Skeletal muscle tissue (tissue), 4 donors: ENCODE results near the gene BACH2. TPM values are rescaled to one million over a fixed set of nuclear protein-coding genes. Genes with fewer than 3 reads are reported as not detected.

Experiments
- H3K27ac ChIP-seq: one replicate; pipeline ENCODE4 v1.7.0; 2013; ENCODE audit warnings: mild to moderate bottlenecking, low read depth, low read length, inconsistent platforms
- H3K27me3 ChIP-seq, 3 donors: one replicate each; pipeline ENCODE4 v1.7.0; 2013; ENCODE audit warnings: low read length in 3 of 3; ENCODE audit not compliant: control insufficient read depth in 3 of 3, insufficient read depth in 3 of 3
- H3K36me3 ChIP-seq, 3 donors: one replicate each; pipeline ENCODE4 v1.7.0; 2013; ENCODE audit warnings: low read length in 3 of 3; ENCODE audit not compliant: control insufficient read depth in 3 of 3, insufficient read depth in 3 of 3
- H3K4me1 ChIP-seq, 3 donors: one replicate each; pipeline ENCODE4 v1.7.0; 2013; ENCODE audit warnings: low read length in 3 of 3, mild to moderate bottlenecking in 3 of 3; ENCODE audit not compliant: control insufficient read depth in 3 of 3, insufficient read depth in 3 of 3
- H3K4me3 ChIP-seq, 3 donors: one replicate each; pipeline ENCODE4 v1.7.0; 2013; ENCODE audit warnings: low read length in 3 of 3
- H3K9ac ChIP-seq, 3 donors: one replicate each; pipeline ENCODE4 v1.7.0; 2013; ENCODE audit warnings: low read length in 3 of 3, mild to moderate bottlenecking in 3 of 3, moderate library complexity in 2 of 3, low read depth in 1 of 3
- H3K9me3 ChIP-seq, 3 donors: one replicate each; pipeline ENCODE4 v1.7.0; 2013; ENCODE audit warnings: low read length in 3 of 3; ENCODE audit not compliant: control insufficient read depth in 3 of 3
- total RNA-seq: library from RNA; depleted of rRNA; stranded (reverse); fragments of >200 nt; gene quantifications from one replicate; pipeline ENCODE4 v1.2.3, GENCODE V29; 2014
- donor health status: Osteomylitis.

Gene BACH2
- total RNA-seq, 1 donor from 2014 or later, result 3.7 TPM

- Histone ChIP-seq H3K9ac (no peak overlapping the region), H3K4me3 (no peak overlapping the region), H3K4me1 (peaks cover 0 to 4% (median 0%) of the 10 kb centered on the region in 3 donors), H3K9me3 (no peaks in the 10 kb centered on the region), H3K27me3 (no peaks in the 10 kb centered on the region), H3K36me3 (no peaks in the 10 kb centered on the region), H3K27ac (no peak overlapping the region)
Measured at GRCh38 chr6:89961481-89961880, 335.2 kb downstream of the BACH2 start.

- H3K36me3 ChIP-seq, result no peaks in the 10 kb centered on the region
- H3K4me1 ChIP-seq, result peaks cover 0 to 3% (median 0%) of the 10 kb centered on the region in 3 donors
- no peak overlapping the region for H3K9ac ChIP-seq
- H3K4me3 ChIP-seq, result no peak overlapping the region
- H3K27me3 ChIP-seq, result no peaks in the 10 kb centered on the region
- H3K9me3 ChIP-seq, result no peaks in the 10 kb centered on the region
- no peak overlapping the region for H3K27ac ChIP-seq
Measured at GRCh38 chr6:89959883-89960282, 336.8 kb downstream of the BACH2 start.

GRCh38 chr6:89956182-89956581 lies 340.5 kb downstream of the BACH2 start:
- no peak overlapping the region for H3K9ac ChIP-seq
- no peak overlapping the region for H3K27ac ChIP-seq
- H3K36me3 ChIP-seq, result peaks cover 3 to 4% (median 3%) of the 10 kb centered on the region in 3 donors
- no peak overlapping the region for H3K4me3 ChIP-seq
- H3K9me3 ChIP-seq, result no peaks in the 10 kb centered on the region
- H3K27me3 ChIP-seq, result no peaks in the 10 kb centered on the region
- H3K4me1 ChIP-seq, result peaks cover 0 to 3% (median 0%) of the 10 kb centered on the region in 3 donors

- Histone ChIP-seq H3K9me3 (no peaks in the 10 kb centered on the region), H3K36me3 (peaks cover 10 to 12% (median 11%) of the 10 kb centered on the region in 3 donors), H3K9ac (no peak overlapping the region), H3K4me1 (peaks cover 0 to 3% (median 0%) of the 10 kb centered on the region in 3 donors), H3K27me3 (no peaks in the 10 kb centered on the region), H3K4me3 (no peak overlapping the region), H3K27ac (no peak overlapping the region)
Measured at GRCh38 chr6:89955364-89955763, 341.3 kb downstream of the BACH2 start.

- Histone ChIP-seq H3K27me3 (no peaks in the 10 kb centered on the region), H3K4me3 (no peak overlapping the region), H3K9me3 (no peaks in the 10 kb centered on the region), H3K27ac (no peak overlapping the region), H3K36me3 (peaks cover 16 to 17% (median 17%) of the 10 kb centered on the region in 3 donors), H3K4me1 (peaks cover 0 to 3% (median 0%) of the 10 kb centered on the region in 3 donors), H3K9ac (no peak overlapping the region)
Measured at GRCh38 chr6:89954721-89955148, 341.9 kb downstream of the BACH2 start.

DNA sequence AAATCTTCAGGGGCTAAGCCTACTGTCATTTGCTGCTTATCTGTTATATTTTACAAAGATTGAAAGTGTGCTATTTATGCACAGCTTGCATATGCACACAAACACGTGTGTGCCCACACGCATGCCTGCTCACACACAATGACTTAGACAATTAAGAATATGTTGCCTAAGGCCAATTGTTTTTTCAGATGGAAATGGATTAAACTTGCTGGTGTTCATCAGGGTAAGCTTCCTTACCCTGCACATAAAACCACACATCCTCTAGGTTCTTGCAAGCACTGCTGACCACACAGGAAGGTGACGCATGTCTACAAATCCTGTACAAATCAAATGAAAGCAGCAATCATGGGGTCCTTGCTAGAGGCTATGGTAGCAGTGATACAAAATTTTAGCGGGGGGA lies 344.0 kb downstream of the BACH2 start:
- no peak overlapping the region for H3K9ac ChIP-seq
- H3K4me3 ChIP-seq, result no peak overlapping the region
- H3K27me3 ChIP-seq, result no peaks in the 10 kb centered on the region
- no peak overlapping the region for H3K27ac ChIP-seq
- no peaks in the 10 kb centered on the region for H3K9me3 ChIP-seq
- peaks cover 18 to 24% (median 19%) of the 10 kb centered on the region in 3 donors for H3K36me3 ChIP-seq
- H3K4me1 ChIP-seq, result peaks cover 0 to 3% (median 0%) of the 10 kb centered on the region in 3 donors

GRCh38 chr6:89952105-89952671 lies 344.5 kb downstream of the BACH2 start:
- Histone ChIP-seq H3K27ac (no peak overlapping the region), H3K9ac (no peak overlapping the region), H3K27me3 (no peaks in the 10 kb centered on the region), H3K9me3 (no peaks in the 10 kb centered on the region), H3K4me3 (no peak overlapping the region), H3K36me3 (peaks cover 18 to 24% (median 19%) of the 10 kb centered on the region in 3 donors), H3K4me1 (peaks cover 0 to 3% (median 0%) of the 10 kb centered on the region in 3 donors)

- no peak overlapping the region for H3K4me3 ChIP-seq
- H3K9ac ChIP-seq, result no peak overlapping the region
- no peak overlapping the region for H3K27ac ChIP-seq
- H3K27me3 ChIP-seq, result no peaks in the 10 kb centered on the region
- peaks cover 0 to 3% (median 0%) of the 10 kb centered on the region in 3 donors for H3K4me1 ChIP-seq
- H3K9me3 ChIP-seq, result no peaks in the 10 kb centered on the region
- H3K36me3 ChIP-seq, result peaks cover 18 to 27% (median 19%) of the 10 kb centered on the region in 3 donors
Measured at GRCh38 chr6:89951574-89952104, 345.0 kb downstream of the BACH2 start.

GRCh38 chr6:89950879-89951391 lies 345.7 kb downstream of the BACH2 start:
- no peaks in the 10 kb centered on the region for H3K27me3 ChIP-seq
- H3K36me3 ChIP-seq, result peaks cover 18 to 27% (median 19%) of the 10 kb centered on the region in 3 donors
- no peak overlapping the region for H3K4me3 ChIP-seq
- H3K9ac ChIP-seq, result no peak overlapping the region
- H3K9me3 ChIP-seq, result no peaks in the 10 kb centered on the region
- no peaks in the 10 kb centered on the region for H3K4me1 ChIP-seq
- no peak overlapping the region for H3K27ac ChIP-seq

DNA sequence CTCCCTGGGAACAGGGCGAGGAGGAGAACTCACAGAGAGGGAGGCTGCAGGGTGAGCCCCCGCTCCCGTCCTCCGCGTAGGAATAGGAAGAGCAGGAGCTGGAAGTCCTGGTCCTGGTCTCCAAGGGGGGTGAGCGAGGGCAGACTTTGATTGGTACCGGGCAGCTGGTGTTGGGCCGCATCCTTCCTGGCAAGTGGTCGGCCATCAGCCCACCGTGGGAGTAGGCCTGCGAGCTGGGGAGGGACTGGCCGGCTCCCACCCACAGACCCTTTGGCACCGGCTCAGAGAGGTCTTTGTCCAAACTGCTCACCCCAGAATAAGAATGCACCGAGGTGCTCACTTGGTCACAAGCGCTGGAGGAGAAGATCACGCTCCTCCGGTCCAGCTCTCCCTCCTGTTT lies 346.2 kb downstream of the BACH2 start:
- Histone ChIP-seq H3K27ac (no peak overlapping the region), H3K27me3 (no peaks in the 10 kb centered on the region), H3K4me3 (no peak overlapping the region), H3K9ac (no peak overlapping the region), H3K9me3 (no peaks in the 10 kb centered on the region), H3K36me3 (peaks cover 18 to 27% (median 19%) of the 10 kb centered on the region in 3 donors), H3K4me1 (no peaks in the 10 kb centered on the region)
